ENCODE data around the gene TAL1. TPM values are rescaled to one million over a fixed set of nuclear protein-coding genes. Genes with fewer than 3 reads are reported as not detected.

TAL1 gene
- total RNA-seq, 1 experiment from 2014 or later = not detected

- no peak overlapping the region for H3K9ac ChIP-seq (ENCODE audit: extremely low read depth, insufficient read length, low read length)
- no peak overlapping the region for H2BK5ac ChIP-seq (ENCODE audit: insufficient read length, low read length)
- no peaks in the 10 kb centered on the region for H3K79me1 ChIP-seq (ENCODE audit: insufficient read depth, low read depth, low read length, poor library complexity, severe bottlenecking)
- Mint-ChIP-seq H3K4me1 (peaks cover 7 to 14% of the 10 kb centered on the region in 2 experiments), H3K27me3 (ENCODE audit: low read depth) (peaks cover 41% of the 10 kb centered on the region), H3K9me3 (peaks cover 0 to 3% of the 10 kb centered on the region in 2 experiments; a peak in 2 of 5 replicates), H3K4me3 (no peak overlapping the region), H3K36me3 (ENCODE audit: insufficient read depth in 1 of 3, low read depth in 3 of 3) (no peaks in the 10 kb centered on the region), H3K27ac (no peak overlapping the region)
- no peak overlapping the region for H3K27ac ChIP-seq (ENCODE audit: insufficient read length, low read depth, low read length)
- H4K5ac ChIP-seq (ENCODE audit: insufficient read length, low read depth, low read length) = no peak overlapping the region
- H4K91ac ChIP-seq (ENCODE audit: insufficient read length, low read depth, low read length) = no peak overlapping the region
- H2AK5ac ChIP-seq (ENCODE audit: insufficient read length, low read length) = no peak overlapping the region
- no peak overlapping the region for H2BK20ac ChIP-seq (ENCODE audit: low read depth, low read length, poor library complexity, severe bottlenecking)
- DNase-seq = no peak
- H2BK15ac ChIP-seq (ENCODE audit: low read depth, low read length) = no peak overlapping the region
- no peak overlapping the region for H3K23ac ChIP-seq (ENCODE audit: insufficient read length, low read depth, low read length)
- no peak for TF ChIP-seq CTCF (conservative IDR thresholded peaks at IDR 0.05)
- no peak overlapping the region for H2AFZ ChIP-seq (ENCODE audit: low read length)
- no peaks in the 10 kb centered on the region for H3K9me3 ChIP-seq (ENCODE audit: control insufficient read depth, low read depth, low read length)
- no peak overlapping the region for H3T11ph ChIP-seq (ENCODE audit: low read length)
- peaks cover 2% of the 10 kb centered on the region for H4K20me1 ChIP-seq (ENCODE audit: control insufficient read depth, insufficient read depth, insufficient read length)
- H3K4me1 ChIP-seq (ENCODE audit: insufficient read depth, low read length) = no peaks in the 10 kb centered on the region; the same call in 1 of the 2 replicates
- no peak overlapping the region for H2BK120ac ChIP-seq (ENCODE audit: low read depth, low read length, poor library complexity, severe bottlenecking)
- no peak overlapping the region for H3K4ac ChIP-seq (ENCODE audit: low read depth, low read length)
- H3K79me2 ChIP-seq (ENCODE audit: insufficient read depth, low read length) = no peaks in the 10 kb centered on the region
- no CpG with 5 or more reads among the region's 10 CpGs for WGBS (ENCODE audit: extremely low coverage, insufficient read length, low lambda C conversion rate)
- H4K8ac ChIP-seq (replicated peaks; ENCODE audit: insufficient read length, low read depth, low read length) = no peak overlapping the region
- H3K14ac ChIP-seq (ENCODE audit: insufficient read depth, low read length) = no peak overlapping the region
- H2BK12ac ChIP-seq (ENCODE audit: insufficient read length, low read depth, low read length) = no peak overlapping the region
- H3K4me2 ChIP-seq (ENCODE audit: insufficient read depth, insufficient read length, low read length) = no peak overlapping the region
- H3K18ac ChIP-seq (ENCODE audit: insufficient read length, low read depth, low read length) = no peak overlapping the region
- H3K23me2 ChIP-seq (ENCODE audit: insufficient read length, low read depth, low read length, poor library complexity, severe bottlenecking) = no peaks in the 10 kb centered on the region
- peaks cover 83% of the 10 kb centered on the region for H3K27me3 ChIP-seq (ENCODE audit: insufficient read depth, low read length)
- no peak overlapping the region for H3K56ac ChIP-seq (ENCODE audit: insufficient read length, low read depth, low read length)
Observed at GRCh38 chr1:47223174-47223920, 8.7 kb downstream of the TAL1 start.
